RCC 7860 (cell line): ENCODE data around the gene ADGRD1.
"Not testable (repeated sequence)": the region's sequence is repeated elsewhere in the genome, so short reads cannot be mapped to it uniquely, and the experiment has no call there.

Experiments used
- DNase-seq: peaks from one replicate; pipeline ENCODE4 v3.0.0-alpha.2; 2015; ENCODE audit warnings: low spot score
- FAIRE-seq: peaks from 2 replicates; lab custom pipeline; 2012; peaks lifted over from hg19 to GRCh38; lab: Jason Lieb, UNC

The ADGRD1 gene

DNA sequence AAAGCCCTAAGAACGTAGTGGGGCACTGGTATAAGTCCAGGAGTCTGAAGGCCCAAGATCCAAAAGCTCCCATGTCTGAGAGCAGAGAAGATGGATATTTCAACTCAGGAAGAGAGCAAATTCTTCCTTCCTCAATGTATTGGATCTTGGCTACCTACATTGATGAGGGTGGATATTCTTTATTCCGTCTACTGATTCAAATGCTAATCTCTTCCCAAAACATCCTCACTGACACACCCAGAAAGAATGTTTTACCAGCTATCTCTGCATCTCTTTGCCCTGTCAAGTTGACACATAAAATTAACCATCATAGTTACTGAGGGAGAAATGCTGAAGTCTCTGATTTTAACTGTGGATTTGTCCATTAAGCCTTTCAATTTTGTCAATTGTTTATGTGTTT lies 16.6 kb upstream of the ADGRD1 start:
- DNase-seq (no peak), FAIRE-seq (no peak)

DNA sequence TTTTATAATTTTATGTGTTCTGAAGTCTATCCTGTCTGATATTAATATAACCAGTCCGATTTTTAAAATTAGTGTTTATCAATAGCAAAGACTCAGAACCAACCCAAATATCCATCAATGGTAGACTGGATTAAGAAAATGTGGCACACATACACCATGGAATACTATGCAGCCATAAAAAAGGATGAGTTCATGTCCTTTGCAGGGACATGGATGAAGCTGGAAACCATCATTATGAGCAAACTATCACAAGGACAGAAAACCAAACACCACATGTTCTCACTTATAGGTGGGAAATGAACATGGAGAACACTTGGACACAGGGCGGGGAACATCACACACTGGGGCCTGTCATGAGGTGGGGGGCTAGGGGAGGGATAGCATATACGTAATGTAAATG lies 16.2 kb upstream of the ADGRD1 start:
- not testable (repeated sequence) for DNase-seq, FAIRE-seq

DNA sequence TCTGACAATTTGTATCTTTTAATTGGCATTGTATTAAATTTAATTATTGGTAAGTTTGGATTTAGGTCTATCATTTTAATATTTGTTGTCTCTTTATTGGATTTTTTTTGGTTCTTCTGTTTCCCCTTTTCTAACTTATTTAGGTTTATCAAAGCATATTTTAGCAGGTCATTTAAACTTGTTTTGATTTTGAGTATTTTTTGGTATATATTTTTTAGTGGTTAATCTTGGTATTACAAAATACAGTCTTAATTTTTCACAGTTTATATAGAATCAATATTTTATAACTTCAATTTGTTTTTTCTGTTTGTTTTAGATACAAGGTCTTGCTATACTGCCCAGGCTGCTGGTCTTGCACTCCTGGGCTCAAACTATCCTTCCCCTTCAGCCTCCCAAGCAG lies 15.5 kb upstream of the ADGRD1 start:
- no peak for FAIRE-seq

DNA sequence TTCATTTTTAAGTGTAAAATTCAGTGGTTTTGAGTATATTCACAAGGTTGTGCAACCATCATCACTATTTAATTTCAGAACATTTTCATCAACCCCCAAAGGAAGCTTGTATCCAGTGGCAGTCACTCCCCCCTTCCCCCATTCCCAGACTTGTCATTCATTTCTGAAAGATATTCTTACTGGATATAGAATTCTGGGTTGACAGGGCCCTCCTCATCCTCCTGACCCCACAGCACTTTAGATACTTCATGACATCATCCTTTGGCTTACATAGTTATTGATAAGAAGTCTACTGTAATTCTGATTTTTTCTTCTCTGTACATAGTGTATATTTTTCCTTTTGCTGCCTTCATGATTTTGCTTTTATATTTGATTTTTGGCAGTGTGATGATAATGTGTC lies 8.8 kb upstream of the ADGRD1 start:
- FAIRE-seq (no peak), DNase-seq (no peak)

More for the DNA sequence above, 15.5 kb upstream of the ADGRD1 start:
- DNase-seq: no peak

DNA sequence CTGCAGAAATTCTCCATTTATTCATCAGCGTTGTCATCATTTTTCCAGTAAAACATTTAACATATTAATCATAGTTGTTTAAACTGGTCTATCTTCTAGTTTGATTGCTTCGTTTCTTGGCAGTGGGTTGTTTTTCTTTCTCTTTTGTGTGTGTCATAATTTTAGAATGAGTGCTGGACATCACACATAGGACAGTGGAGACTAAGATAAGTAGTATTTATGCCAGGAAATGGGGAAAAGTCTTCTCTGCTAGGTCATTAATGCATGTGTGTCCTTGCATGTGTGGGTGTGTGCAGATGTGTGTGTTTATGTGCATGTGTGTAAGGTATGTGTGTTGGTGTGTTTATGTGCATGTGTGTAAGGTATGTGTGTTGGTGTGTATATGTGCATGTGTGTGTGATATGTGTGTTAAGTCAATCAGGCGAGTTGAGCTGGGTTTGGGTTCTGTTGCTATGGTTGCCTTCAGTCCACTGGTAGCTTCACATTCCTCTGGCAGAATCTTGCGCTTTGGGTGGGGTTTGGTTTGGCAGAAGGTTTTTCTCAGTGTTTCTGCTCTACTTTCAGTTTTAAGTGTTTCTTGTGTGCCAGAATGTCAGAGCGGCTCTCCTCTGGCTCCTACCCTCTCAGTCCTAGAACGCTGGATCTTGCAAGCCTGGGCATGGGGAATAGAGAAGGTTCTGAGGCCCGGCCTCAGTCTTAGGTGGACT lies 7.8 kb upstream of the ADGRD1 start:
- no peak for FAIRE-seq
- DNase-seq: no peak

DNA sequence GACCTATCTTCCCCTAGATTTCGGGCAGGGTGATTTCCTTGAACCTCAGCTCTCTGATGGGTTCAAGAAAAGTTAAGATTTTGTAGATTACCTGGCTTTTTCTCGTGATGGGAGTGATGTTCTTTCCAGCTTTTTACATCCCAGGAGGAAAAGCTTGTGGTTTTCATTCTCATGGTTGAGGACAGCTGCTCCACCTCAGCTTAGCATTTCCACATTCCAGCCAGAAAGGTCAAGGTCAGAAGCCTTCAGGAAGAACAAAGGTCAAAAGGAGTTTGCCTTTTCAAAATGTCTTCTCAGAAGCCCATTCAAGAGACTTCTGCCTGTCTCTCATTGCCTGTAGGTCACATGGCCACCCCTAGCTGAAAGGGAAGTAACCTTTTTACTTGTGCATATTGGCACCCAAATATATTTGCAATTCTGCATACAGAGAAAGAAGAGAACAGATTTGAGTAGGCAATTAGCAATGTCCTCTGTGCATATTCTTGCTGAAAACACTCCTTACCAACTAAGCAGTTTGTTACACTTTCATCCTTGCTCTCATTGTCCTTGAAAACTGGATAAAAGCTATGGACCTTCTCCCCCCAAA lies 6.6 kb upstream of the ADGRD1 start:
- no peak for FAIRE-seq

DNA sequence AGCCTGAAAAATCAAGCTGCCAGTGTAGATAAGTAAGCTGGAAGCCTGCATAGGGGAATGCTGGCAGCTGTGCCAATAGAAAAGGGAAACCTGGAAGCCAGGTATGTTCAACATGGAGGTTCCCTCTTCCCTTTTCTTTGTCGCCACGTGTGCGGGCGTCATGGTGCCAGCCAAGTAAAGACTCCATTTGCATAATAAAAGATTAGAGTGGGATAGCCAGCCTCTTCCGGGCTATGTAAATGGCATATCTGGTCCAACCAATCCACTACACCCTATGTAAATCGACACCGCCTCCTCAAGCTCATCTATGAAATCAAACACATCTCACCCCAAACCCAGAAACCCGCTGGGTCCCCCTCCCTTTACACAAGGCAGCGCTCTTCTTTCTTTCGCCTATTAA lies 5.6 kb upstream of the ADGRD1 start:
- FAIRE-seq (no peak), DNase-seq (no peak)

More for the DNA sequence above, 6.6 kb upstream of the ADGRD1 start:
- DNase-seq: no peak

DNA sequence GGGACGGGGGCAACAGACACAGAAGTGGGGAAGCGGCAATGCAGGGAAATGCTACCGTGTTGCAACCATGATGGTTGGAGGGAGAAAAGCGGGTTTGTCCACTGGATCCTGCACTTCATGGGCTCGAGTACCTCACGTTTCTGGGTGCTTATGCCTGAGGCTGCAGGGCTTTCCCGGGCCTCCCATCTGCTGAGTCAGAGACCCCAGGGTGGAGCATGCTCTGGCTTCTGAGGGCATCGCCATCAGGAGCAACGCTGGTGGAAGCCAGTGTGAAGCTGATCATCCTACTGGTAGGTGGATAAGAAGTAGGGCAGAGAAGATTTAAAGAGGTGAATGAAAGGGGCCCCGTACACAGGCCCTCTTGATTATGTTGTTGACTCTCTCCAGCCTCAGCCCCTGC lies 5.0 kb upstream of the ADGRD1 start:
- no peak for FAIRE-seq
- DNase-seq: no peak

DNA sequence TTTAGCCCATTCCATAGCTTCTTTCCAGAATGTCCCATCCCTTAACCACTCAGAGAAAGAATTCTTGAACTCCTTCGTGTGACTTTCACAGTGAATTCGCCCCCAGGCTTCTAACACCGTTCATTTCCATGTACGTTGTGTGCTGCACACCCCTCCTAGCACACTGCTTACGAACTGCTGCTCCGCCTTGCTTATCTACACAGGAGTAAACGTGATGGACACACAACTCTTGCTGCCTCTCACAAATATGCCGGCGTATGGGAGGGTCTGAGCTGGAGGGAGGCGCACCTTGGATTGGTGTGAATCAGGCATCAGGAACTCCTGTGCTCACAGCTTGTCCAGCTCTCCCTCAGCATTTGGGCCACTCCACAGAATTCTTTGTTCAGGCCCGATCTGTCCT lies 3.9 kb upstream of the ADGRD1 start:
- FAIRE-seq (no peak), DNase-seq (no peak)

DNA sequence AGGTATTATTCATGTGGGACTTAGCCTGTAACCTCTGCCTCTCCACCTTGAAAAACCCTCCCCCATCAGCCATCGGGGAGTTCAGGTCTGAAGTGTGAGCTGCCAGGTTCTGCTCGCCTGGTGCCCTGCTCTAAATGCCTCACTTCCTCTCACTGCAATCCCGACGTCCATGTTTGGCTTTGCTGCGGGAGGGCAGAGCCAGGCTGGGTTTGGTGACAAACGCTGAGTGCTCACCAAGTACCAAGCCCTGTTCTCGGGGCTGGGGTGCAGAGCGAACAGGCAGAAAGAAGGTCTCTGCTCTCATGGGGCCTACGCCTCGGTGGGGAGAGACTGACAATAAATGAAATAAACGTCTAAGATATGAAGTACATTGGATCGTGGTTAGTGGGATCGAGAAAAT lies 2.1 kb upstream of the ADGRD1 start:
- FAIRE-seq (no peak), DNase-seq (no peak)

DNA sequence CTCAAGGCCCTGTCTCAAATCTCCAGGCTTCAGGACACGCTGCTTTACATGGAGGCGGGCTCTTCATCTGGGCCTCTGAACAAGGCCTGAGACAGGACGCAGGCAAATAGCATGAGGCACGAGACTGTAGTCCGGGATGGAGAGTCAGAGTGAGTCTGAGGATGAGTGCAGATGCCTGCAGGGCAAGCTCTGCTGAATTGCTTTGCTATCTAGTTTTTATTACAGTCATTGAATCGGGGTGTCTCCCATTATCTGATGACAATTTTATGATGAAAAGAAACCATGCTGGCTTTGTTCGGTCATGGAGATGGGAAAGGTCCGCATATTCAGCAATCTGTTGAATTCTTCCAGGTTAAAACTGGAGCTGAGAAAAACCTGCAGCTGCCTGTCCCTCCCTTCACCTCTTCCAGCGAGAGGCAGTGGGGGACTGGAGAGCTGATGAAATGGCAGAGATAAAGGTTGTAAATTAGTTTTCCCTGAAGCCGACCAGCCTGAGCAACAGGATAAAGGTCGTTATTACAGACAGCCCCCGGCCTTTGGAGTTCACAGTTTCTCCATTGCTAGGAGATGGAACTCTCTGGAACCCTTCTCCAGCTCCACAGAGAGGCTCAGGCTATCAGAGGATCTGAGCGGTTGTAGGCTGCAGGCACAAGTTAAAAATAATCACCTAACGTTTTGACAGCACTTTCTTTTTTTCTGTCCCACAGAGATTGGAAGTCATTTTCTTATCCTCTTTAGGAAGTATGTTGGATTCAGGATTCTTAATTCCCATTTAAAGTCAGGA lies 1.3 kb upstream of the ADGRD1 start:
- no peak for DNase-seq
- no peak for FAIRE-seq

DNA sequence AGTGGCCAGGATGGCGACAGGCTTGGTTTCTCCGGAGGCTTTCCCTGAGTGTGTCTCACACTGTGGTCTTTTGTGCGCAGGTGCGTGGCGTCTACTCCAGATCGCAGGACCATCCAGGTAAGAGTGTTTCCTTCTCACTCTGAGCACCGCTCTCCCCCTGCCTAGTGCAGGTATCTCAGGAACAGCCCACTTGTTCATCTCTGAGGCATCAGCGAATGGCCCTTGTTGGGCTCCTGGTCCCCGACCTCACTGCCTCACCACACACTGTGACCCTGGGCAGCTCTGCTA lies 781 bp downstream of the ADGRD1 start:
- FAIRE-seq: no peak

DNA sequence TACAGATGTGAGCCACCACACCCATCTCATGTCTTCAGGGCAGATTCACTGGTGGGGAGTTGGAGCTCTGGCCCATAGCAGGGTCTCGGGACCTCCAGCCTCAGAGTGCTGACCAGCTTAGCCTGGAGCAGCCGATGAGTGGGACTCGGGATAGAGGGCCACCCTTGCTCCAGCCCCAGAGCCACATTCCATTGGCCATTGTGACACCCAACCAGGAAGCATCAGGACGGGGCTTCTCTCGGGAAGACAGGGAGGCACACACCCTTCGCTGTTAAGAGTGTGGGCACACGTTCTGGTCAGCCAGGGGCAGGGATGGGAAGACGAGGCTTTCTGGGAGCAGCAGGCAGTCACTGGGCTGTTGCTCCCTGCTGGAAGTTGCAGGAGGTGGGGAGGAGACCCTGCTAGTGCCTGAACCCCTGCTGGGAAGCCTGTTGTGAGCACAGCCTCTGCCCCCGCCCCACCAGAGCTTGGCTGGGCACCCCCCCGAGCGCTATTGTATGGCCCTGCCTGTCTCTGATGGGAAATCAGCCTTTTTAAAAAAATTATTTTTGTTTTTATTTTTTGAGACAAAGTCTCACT lies 1.6 kb downstream of the ADGRD1 start:
- no peak for FAIRE-seq
- no peak for DNase-seq

More for the DNA sequence above, 781 bp downstream of the ADGRD1 start:
- no peak for DNase-seq

DNA sequence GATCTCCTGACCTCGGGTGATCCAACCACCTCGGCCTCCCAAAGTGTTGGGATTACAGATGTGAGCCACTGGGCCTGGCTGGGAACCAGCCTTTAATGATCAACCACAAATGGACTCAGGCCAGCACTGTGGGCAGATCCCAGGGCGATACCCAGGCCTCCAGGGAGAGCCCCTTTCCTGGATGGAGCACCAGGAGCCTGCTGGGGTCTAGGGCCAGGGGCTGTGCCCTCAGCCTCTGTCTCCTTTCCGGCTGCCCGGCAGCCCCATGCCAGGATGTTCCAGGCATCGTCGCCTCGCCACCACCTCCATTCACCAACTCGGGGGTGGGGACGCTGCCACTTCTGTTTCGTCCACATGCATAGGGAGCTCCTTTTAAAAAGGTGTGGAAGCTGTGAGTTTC lies 2.3 kb downstream of the ADGRD1 start:
- FAIRE-seq (no peak), DNase-seq (no peak)

DNA sequence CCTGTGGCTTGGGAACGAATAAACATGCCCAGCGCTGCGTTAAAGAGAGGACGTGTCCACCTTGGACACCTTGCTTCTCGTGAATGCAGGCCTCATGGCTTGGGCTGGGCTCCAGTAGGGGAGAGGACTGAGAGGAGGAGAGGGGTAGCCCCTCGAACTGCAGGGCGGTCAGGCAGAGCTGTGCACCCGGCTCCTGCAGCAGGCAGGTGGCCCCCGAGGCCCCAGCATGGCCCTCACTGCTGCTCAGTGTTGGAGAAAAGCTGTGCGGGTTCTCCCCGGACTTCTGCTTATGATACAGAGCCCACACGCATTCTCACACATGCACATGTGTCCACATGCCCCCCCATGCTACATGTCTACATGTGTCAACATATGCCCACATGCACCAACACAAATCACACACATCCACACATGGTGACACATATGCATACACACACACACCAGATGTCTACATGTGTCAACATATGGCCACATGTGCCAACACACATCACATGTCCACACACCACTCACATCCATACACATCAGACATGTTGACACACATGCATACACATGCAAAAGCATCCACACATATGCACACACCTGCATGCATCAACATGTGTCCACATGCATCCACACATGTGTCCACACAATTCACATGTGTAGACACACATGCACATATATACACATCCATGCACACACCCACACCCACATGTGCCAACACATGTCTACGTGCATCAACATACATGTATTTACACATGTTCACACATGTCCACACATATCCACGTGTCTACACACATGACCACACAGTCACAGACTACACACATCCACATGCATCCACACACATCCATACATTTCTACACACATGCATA lies 3.0 kb downstream of the ADGRD1 start:
- FAIRE-seq: no peak
- no peak for DNase-seq

DNA sequence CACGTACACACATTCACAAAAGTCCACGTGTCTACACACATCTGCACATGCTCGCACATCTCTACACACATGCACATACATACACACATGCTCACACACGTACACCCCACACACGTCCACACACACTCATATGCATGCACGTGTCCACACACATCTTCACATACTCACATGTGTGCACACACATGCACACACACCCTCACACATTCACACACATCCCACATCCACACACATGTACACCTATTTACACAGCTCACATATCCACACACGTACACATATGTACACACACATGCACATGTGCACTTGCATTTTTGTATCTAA lies 3.6 kb downstream of the ADGRD1 start:
- FAIRE-seq: no peak
- no peak for DNase-seq

DNA sequence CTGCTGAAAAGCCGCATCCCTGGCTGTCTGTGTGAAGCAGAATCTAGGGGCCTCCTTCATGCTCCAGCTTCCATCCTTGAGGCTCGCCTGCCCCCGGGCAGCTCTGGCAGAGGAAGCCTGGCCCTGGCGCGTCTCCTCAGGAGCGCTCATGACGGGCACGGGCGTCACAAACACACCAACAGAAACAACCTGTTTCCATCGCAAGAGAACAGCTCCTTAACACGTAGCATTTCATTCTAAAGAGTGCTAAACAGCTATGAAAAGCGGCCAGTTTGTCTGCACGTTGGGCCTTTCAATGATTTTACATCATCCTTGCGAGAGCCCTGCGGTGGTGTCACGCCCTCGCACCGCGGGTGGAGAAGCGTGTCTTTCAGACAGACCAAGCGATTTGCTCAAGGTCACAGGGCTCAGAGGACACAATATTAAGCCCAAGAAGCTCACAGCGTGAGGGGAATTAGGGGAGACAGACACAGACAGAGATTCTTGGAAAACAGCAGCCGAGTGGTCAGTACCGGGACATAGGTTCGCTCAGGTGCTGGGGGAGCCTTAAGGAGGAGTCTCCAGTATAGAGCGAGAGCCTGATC lies 4.9 kb downstream of the ADGRD1 start:
- FAIRE-seq: no peak

DNA sequence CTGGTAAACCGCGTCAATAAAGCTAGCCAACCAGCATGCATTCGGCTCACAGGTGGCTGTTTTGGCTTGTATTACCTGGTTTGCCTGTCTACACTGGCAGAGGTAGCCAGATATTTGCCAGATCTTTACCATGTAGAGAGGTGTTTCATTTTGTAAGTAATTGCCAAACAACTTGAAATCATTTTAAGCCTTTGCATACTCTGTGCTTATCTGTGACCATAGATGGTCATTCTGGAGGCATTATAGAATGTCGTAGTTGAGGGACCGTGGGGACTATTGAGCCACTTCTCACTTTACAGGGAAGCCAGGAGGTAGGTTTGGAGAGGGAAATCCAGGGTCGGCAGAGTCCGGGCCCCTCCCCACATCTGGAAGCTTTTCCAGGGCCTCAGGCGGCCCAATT lies 5.9 kb downstream of the ADGRD1 start:
- no peak for FAIRE-seq

More for the DNA sequence above, 4.9 kb downstream of the ADGRD1 start:
- no peak for DNase-seq

DNA sequence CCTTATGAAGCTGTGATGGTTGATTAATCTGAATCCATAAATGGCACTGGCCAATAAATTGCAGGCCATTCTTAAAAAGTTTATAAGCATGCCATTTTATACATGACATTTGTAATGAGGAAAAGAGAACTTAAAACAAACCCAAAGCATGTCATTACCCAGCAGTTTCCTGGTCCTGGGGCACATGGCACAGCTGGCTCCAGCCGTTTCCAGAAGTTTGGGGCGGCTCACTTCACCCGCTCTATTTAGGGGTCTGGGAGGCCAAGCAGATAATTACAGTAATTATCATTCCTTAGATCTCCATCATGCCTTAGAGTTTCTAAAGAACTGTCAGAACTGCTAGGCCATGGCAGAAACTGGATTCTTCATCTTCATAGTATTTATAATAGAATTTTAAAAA lies 6.4 kb downstream of the ADGRD1 start:
- DNase-seq (no peak), FAIRE-seq (no peak)

More for the DNA sequence above, 5.9 kb downstream of the ADGRD1 start:
- DNase-seq: no peak

DNA sequence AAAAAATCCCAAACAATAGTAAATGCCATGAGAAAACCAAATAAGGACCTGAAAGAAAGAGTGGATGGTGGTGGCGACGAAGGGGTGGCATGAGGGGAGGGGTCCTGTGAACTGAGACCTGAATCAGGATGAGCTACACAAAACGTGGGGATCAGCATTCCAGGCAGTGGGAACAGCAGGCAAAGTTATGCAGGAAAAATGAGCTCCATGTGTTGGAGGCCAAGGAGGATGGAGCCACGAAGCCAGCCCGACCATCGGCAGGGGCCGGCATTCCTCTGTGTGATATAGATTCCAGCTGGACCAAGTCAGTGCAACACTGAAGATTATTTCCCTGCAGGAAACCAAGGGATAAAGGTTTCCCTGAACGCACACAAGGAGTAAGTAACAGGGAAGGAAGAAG lies 7.1 kb downstream of the ADGRD1 start:
- DNase-seq (no peak), FAIRE-seq (no peak)
